ENCODE results near the gene TLL2.

GRCh38 chr10:96416643-96417042, 97.1 kb downstream of the TLL2 start:
- TF ChIP-seq CTCF (IDR thresholded peaks at IDR 0.05) (no peak), POLR2AphosphoS5 (IDR thresholded peaks at IDR 0.05) (no peak), POLR2A (IDR thresholded peaks at IDR 0.05) (no peak), EP300 (IDR thresholded peaks at IDR 0.05) (no peak)

All from gastroesophageal sphincter (tissue), 3 donors.